AG04450 (cell line): ENCODE measurements around the gene OBSCN. TPM values are rescaled to one million over a fixed set of nuclear protein-coding genes. Genes with fewer than 3 reads are reported as not detected.

Experiments
- CTCF ChIA-PET: fragments of 300-600, 350-600 bp; formaldehyde crosslinking; extraction: SDS; loops from one replicate; lab custom pipeline; 2022; ENCODE audit warnings: antibody characterized with exemption, inconsistent platforms; lab: Charles Lee
- POLR2A ChIA-PET: fragments of 350-600 bp; formaldehyde crosslinking; extraction: SDS; loops from one replicate; lab custom pipeline; 2021; ENCODE audit warnings: antibody characterized with exemption, inconsistent platforms; lab: Yijun Ruan, JAX
- DNase-seq: peaks from one replicate; pipeline ENCODE4 v3.0.0-alpha.2; 2011; ENCODE audit warnings: low read depth, low spot score
- H3K27ac ChIP-seq: one replicate; pipeline ENCODE4 v1.5.1; 2012; ENCODE audit warnings: low read depth, low read length, control low read depth
- H3K27me3 ChIP-seq: one replicate; pipeline ENCODE4 v1.6.0; 2012; ENCODE audit warnings: low read length; ENCODE audit not compliant: control insufficient read depth, insufficient read depth
- H3K4me3 ChIP-seq: 2 replicates; pipeline ENCODE4 v1.5.1; 2011; ENCODE audit warnings: mild to moderate bottlenecking, low read depth, low read length, control low read depth
- H3K9me3 ChIP-seq: 2 replicates; pipeline ENCODE4 v1.5.1; 2012; ENCODE audit warnings: low read length; ENCODE audit not compliant: control insufficient read depth, insufficient read depth
- polyA minus RNA-seq: library from RNA; depleted of rRNA, polyadenylated mRNA; stranded (reverse); fragments of >200 nt; gene quantifications from 2 replicates; pipeline ENCODE4 v1.2.3, GENCODE V29; 2011; rRNA and poly(A)+ RNA removed
- polyA plus RNA-seq: library from polyadenylated mRNA; depleted of rRNA; stranded (reverse); fragments of >200 nt; gene quantifications from 2 replicates; pipeline ENCODE4 v1.2.3, GENCODE V29; 2011; rRNA removed
- TF ChIP-seq, protein P1 (sequence below): IDR thresholded peaks from 2 replicates; pipeline ENCODE4 v1.5.1; 2011; ENCODE audit warnings: low read depth, low read length, control low read depth, inconsistent platforms

OBSCN gene, protein sequence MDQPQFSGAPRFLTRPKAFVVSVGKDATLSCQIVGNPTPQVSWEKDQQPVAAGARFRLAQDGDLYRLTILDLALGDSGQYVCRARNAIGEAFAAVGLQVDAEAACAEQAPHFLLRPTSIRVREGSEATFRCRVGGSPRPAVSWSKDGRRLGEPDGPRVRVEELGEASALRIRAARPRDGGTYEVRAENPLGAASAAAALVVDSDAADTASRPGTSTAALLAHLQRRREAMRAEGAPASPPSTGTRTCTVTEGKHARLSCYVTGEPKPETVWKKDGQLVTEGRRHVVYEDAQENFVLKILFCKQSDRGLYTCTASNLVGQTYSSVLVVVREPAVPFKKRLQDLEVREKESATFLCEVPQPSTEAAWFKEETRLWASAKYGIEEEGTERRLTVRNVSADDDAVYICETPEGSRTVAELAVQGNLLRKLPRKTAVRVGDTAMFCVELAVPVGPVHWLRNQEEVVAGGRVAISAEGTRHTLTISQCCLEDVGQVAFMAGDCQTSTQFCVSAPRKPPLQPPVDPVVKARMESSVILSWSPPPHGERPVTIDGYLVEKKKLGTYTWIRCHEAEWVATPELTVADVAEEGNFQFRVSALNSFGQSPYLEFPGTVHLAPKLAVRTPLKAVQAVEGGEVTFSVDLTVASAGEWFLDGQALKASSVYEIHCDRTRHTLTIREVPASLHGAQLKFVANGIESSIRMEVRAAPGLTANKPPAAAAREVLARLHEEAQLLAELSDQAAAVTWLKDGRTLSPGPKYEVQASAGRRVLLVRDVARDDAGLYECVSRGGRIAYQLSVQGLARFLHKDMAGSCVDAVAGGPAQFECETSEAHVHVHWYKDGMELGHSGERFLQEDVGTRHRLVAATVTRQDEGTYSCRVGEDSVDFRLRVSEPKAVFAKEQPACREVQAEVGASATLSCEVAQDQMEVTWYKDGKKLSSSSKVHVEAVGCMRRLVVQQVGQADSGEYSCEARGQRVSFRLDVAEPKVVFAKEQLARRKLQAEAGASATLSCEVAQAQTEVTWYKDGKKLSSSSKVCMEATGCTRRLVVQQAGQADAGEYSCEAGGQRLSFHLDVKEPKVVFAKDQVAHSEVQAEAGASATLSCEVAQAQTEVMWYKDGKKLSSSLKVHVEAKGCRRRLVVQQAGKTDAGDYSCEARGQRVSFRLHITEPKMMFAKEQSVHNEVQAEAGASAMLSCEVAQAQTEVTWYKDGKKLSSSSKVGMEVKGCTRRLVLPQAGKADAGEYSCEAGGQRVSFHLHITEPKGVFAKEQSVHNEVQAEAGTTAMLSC (N-terminal part only)
- polyA plus RNA-seq (3.9 and 5.9 TPM in 2 replicates), polyA minus RNA-seq (9.1 and 12.7 TPM in 2 replicates)

DNA sequence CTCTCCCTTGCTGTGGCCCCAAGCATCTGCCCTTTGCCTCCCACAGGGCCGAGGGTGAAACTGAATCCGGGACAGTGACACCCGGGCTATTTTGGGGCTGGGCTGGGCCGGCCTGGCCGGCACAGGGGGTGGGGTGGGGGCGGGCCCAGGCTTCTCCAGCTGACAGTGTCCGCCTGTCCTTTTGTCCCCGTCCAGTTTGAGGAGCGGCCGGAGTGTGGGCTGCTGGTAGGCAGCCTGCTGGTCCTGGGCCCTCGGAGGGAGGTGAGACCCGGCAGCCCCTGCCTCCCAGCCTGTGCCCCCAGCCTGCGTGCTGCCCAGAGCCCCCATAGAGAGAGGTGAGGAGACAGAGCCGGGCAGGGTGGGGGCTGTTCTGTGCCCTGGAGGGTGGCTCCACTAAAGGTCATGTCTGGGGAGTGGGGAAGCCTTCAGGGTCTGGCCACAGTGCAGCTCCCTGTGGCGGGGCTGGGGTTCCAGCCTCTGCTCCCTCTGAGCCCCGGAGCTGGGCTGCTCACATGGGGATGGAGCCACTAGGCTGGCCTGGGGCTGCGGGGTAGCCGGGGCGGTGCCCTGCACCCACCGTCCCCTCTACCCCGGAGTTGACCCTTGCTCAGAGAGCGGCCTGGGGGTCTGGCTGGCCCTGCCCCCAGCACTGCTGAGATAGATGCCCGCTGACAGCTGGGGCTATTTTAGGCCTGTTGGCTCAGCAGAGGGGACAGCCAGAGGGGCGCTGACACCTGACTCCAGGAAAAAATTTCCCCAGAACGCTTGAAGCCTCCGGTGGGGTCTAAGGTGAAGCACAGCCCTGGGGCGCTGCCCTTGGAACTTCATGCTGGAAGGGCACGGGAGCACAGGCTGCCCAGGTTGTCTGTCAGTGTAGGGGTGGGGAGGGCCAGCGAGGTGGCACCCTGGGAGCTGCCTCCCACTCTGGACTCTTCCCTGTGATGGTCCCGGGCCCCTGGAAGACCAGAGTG lies at the start of gene OBSCN:
OBSCN (plus strand) TSS at position 194 of the 971 bp plus-strand sequence. CDS start 3,740 bp downstream, outside the sequence.
- Histone ChIP-seq H3K27ac (no peak within 1 kb of the TSS), H3K9me3 (peaks cover 3% of the 10 kb centered on the region; the same call in 1 of the 2 replicates), H3K4me3 (no peak within 1 kb of the TSS), H3K27me3 (peaks cover 3% of the 10 kb centered on the region)
- POLR2A ChIA-PET, result no interaction called here
- CTCF ChIA-PET, result no interaction called here
- TF ChIP-seq, protein P1, sequence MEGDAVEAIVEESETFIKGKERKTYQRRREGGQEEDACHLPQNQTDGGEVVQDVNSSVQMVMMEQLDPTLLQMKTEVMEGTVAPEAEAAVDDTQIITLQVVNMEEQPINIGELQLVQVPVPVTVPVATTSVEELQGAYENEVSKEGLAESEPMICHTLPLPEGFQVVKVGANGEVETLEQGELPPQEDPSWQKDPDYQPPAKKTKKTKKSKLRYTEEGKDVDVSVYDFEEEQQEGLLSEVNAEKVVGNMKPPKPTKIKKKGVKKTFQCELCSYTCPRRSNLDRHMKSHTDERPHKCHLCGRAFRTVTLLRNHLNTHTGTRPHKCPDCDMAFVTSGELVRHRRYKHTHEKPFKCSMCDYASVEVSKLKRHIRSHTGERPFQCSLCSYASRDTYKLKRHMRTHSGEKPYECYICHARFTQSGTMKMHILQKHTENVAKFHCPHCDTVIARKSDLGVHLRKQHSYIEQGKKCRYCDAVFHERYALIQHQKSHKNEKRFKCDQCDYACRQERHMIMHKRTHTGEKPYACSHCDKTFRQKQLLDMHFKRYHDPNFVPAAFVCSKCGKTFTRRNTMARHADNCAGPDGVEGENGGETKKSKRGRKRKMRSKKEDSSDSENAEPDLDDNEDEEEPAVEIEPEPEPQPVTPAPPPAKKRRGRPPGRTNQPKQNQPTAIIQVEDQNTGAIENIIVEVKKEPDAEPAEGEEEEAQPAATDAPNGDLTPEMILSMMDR, result no peak
- DNase-seq, result no peak

DNA sequence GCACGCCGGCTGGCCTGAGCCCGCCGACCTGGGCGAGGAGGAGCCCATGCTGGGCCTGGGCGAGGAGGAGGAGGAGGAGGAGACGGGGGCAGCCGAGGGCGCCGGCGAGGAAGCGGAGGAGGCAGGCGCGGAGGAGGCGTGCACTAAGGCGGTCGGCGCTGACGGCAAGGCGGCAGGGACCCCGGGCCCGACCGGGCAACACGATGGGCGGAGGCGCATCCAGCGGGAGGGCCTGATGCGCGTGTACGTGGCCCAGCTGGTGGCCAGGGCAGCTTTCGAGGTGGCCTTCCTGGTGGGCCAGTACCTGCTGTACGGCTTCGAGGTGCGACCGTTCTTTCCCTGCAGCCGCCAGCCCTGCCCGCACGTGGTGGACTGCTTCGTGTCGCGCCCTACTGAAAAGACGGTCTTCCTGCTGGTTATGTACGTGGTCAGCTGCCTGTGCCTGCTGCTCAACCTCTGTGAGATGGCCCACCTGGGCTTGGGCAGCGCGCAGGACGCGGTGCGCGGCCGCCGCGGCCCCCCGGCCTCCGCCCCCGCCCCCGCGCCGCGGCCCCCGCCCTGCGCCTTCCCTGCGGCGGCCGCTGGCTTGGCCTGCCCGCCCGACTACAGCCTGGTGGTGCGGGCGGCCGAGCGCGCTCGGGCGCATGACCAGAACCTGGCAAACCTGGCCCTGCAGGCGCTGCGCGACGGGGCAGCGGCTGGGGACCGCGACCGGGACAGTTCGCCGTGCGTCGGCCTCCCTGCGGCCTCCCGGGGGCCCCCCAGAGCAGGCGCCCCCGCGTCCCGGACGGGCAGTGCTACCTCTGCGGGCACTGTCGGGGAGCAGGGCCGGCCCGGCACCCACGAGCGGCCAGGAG lies 49.5 kb upstream of the OBSCN start:
- Histone ChIP-seq H3K9me3 (peaks cover 3% of the 10 kb centered on the region; the same call in 1 of the 2 replicates), H3K27ac (no peak overlapping the region), H3K27me3 (peaks cover 4% of the 10 kb centered on the region), H3K4me3 (no peak overlapping the region)
- POLR2A ChIA-PET, result no interaction called here
- CTCF ChIA-PET, result interaction anchor here (0.6 to 1.0 kb wide), 2 partner anchors 7 to 23 kb away, joined by 3 to 4 read pairs; partner anchors contain the start of gene IBA57
- DNase-seq, result no peak
- TF ChIP-seq, protein P1, result no peak

DNA sequence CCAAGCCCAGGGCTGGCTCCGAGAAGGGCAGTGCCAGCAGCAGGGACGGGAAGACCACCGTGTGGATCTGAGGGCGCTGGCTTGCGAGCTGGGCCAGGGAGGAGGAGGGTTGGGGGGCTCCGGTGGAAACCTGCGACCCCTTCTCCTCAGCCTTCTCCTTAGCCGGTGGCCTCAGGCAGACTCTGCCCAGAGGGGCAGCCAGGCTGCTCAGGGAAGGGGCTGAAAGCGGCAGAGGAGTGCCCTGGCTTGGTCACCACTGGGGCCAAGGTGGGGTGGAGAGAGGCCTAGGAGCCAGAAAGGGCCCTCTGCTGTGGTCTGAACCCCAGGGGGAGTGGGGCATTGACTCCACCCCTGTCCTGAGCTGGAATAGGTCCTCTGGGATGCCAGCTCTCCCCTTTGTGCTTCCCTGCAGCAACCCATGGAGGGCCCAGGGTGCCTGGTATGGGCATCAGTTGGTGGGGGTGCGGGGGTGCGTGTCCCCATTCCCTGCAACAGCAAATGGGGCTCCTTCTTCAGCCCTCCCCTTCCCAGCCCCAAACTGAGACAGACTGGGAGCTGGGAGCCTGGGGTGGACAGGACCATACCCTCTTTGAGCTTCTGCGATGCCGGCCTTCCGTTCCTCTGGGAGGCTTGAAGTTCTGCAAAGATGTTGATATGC lies 48.7 kb upstream of the OBSCN start:
- ChIA-PET POLR2A (no interaction called here), CTCF (interaction anchor here (1.5 kb wide), 1 partner anchor 28 kb away, joined by 4 read pairs; no protein-coding TSS in a partner anchor)
- Histone ChIP-seq H3K27me3 (peaks cover 4% of the 10 kb centered on the region), H3K9me3 (peaks cover 3% of the 10 kb centered on the region; the same call in 1 of the 2 replicates), H3K27ac (no peak overlapping the region), H3K4me3 (no peak overlapping the region)
- TF ChIP-seq, protein P1, result no peak
- no peak for DNase-seq
